Measurements from ENCODE around the gene GOLGA8N.
A peak's percentile ranks its signal among the peaks of the same experiment; 100 is the strongest.
"Not testable (repeated sequence)": the region's sequence is repeated elsewhere in the genome, so short reads cannot be mapped to it uniquely, and the experiment has no call there.

The GOLGA8N gene

DNA sequence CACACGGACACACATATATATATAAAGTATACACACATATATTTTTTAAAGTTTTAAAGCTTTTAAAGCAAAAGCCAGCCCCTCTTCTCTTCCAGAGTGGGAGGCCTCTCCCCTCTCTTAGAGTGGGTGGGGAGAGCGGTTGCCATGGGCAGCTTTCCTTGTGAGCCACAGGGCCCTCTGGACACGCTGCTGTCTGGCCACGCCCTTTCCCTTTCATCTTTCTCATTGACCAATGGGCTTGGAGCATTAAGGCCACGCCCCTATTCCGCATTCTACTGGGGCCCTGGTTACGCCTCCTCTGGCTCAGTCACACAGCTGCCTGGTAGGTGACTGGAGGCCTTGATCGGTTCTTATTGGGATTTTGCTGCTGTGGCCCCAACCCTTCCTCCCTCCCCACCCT lies at the start of gene GOLGA8N:
Gene GOLGA8N, plus strand, starts transcription at position 306 of the 400 bp plus-strand sequence.
- H3K27ac ChIP-seq (ENCODE audit: low read length); H3K4me1 ChIP-seq (ENCODE audit: low read length); H2AFZ ChIP-seq (ENCODE audit: low read length); H3K36me3 ChIP-seq (replicated peaks; ENCODE audit: insufficient read depth, low read length); H3K9me3 ChIP-seq (replicated peaks; ENCODE audit: insufficient read depth, low read length); H3K4me3 ChIP-seq (ENCODE audit: low read length); H3K79me2 ChIP-seq (ENCODE audit: low read length); H4K20me1 ChIP-seq (ENCODE audit: insufficient read depth, low read length); H3K27me3 ChIP-seq (replicated peaks; ENCODE audit: insufficient read depth, low read length); H3K4me2 ChIP-seq (ENCODE audit: low read depth, low read length); DNase-seq; H3K9ac ChIP-seq (ENCODE audit: low read length); H3F3A ChIP-seq (ENCODE audit: insufficient read depth, low read length); H3K9me2 ChIP-seq (replicated peaks; ENCODE audit: insufficient read depth, low read length): not testable (repeated sequence)

DNA sequence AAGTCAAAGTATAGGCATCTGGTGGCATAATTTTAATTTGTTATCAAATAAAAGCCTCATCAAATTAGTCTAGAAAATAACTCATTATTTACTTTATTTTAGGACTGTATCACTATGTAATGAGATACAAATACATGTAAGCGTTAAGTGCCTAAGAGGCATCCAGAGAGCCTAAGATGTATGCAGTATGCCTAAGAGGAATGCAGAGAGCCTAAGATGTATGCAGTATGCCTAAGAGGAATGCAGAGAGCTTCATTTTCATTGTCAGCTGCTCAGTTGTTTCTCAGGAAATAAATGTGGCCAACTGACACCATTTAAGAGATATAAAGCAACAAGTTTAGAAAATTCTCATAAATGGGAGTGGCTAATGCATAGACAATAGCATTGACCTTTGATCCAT lies 49.8 kb upstream of the GOLGA8N start:
- DNase-seq; H4K20me1 ChIP-seq (ENCODE audit: insufficient read depth, low read length); H3K79me2 ChIP-seq (ENCODE audit: low read length); H3K9me2 ChIP-seq (replicated peaks; ENCODE audit: insufficient read depth, low read length); H3K27me3 ChIP-seq (replicated peaks; ENCODE audit: insufficient read depth, low read length); H3K27ac ChIP-seq (ENCODE audit: low read length); H3K9me3 ChIP-seq (replicated peaks; ENCODE audit: insufficient read depth, low read length); H2AFZ ChIP-seq (ENCODE audit: low read length); H3K9ac ChIP-seq (ENCODE audit: low read length); H3K4me2 ChIP-seq (ENCODE audit: low read depth, low read length); H3F3A ChIP-seq (ENCODE audit: insufficient read depth, low read length); H3K4me1 ChIP-seq (ENCODE audit: low read length); H3K4me3 ChIP-seq (ENCODE audit: low read length); H3K36me3 ChIP-seq (replicated peaks; ENCODE audit: insufficient read depth, low read length): not testable (repeated sequence)

DNA sequence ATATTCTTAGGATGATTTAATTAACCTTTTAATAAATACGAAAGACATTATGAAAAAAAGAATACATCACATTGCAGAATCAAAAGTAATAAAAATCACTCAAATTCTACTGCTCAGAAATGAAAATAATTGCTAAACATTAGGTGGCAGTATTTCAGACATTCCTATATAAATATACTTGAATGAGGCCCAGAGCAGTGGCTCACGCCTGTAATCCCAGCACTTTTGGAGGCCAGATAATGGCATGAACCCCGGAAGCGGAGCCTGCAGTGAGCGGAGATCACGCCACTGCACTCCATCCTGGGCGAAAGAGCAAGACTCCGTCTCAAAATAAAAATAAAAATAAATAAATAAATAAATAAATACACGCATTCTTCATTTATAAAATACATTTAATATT lies 48.1 kb upstream of the GOLGA8N start:
- H3K9me3 ChIP-seq (replicated peaks; ENCODE audit: insufficient read depth, low read length); H3K9ac ChIP-seq (ENCODE audit: low read length); DNase-seq: not testable (repeated sequence)

DNA sequence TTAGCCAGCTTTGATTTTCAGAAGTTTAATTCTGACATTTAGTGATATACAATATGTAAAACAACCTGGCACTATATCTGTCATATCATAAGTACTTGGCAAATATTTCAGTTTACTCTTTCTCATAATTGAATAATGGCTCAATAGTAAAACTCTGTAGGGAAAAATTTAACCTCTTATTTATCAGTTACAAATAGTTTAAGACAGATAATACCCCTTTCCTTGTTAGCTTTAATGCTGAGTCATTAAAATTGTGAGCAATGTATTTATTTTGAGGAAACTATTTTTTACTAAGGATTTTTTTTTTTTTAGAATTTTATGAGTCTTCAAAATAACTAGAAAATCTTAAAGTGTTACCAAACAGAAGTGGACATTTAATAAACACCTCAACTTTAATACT lies 38.7 kb upstream of the GOLGA8N start:
- DNase-seq; H3F3A ChIP-seq (ENCODE audit: insufficient read depth, low read length): not testable (repeated sequence)

More for the DNA sequence above, 48.1 kb upstream of the GOLGA8N start:
- not testable (repeated sequence) for H3F3A ChIP-seq (ENCODE audit: insufficient read depth, low read length); H3K4me2 ChIP-seq (ENCODE audit: low read depth, low read length); H3K36me3 ChIP-seq (replicated peaks; ENCODE audit: insufficient read depth, low read length); H3K4me3 ChIP-seq (ENCODE audit: low read length); H3K27me3 ChIP-seq (replicated peaks; ENCODE audit: insufficient read depth, low read length); H2AFZ ChIP-seq (ENCODE audit: low read length); H3K4me1 ChIP-seq (ENCODE audit: low read length); H3K79me2 ChIP-seq (ENCODE audit: low read length); H4K20me1 ChIP-seq (ENCODE audit: insufficient read depth, low read length); H3K27ac ChIP-seq (ENCODE audit: low read length); H3K9me2 ChIP-seq (replicated peaks; ENCODE audit: insufficient read depth, low read length)

DNA sequence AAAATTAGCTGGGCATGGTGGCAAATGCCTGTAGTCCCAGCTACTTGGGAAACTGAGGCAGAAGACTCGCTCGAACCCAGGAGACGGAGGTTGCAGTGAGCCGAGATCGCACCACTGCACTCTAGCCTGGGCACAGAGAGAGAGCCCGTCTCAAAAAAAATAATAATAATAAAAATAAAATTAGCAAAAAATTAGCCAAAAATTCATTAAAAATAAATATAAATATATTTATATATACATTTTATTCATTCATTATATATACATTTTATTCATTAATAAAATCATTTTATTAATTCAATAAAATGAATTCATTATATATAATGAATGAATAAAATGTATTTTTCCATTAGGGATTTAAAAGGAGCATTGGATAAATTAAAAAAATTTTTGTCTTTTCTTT lies 31.1 kb upstream of the GOLGA8N start:
- not testable (repeated sequence) for H3K27me3 ChIP-seq (replicated peaks; ENCODE audit: insufficient read depth, low read length); DNase-seq; H2AFZ ChIP-seq (ENCODE audit: low read length); H3K36me3 ChIP-seq (replicated peaks; ENCODE audit: insufficient read depth, low read length); H3F3A ChIP-seq (ENCODE audit: insufficient read depth, low read length); H3K9ac ChIP-seq (ENCODE audit: low read length); H3K9me2 ChIP-seq (replicated peaks; ENCODE audit: insufficient read depth, low read length); H3K4me2 ChIP-seq (ENCODE audit: low read depth, low read length); H3K27ac ChIP-seq (ENCODE audit: low read length); H3K79me2 ChIP-seq (ENCODE audit: low read length); H3K9me3 ChIP-seq (replicated peaks; ENCODE audit: insufficient read depth, low read length); H3K4me1 ChIP-seq (ENCODE audit: low read length); H3K4me3 ChIP-seq (ENCODE audit: low read length); H4K20me1 ChIP-seq (ENCODE audit: insufficient read depth, low read length)

More for the DNA sequence above, 38.7 kb upstream of the GOLGA8N start:
- not testable (repeated sequence) for H4K20me1 ChIP-seq (ENCODE audit: insufficient read depth, low read length); H3K4me2 ChIP-seq (ENCODE audit: low read depth, low read length); H2AFZ ChIP-seq (ENCODE audit: low read length); H3K9me2 ChIP-seq (replicated peaks; ENCODE audit: insufficient read depth, low read length); H3K27me3 ChIP-seq (replicated peaks; ENCODE audit: insufficient read depth, low read length); H3K4me1 ChIP-seq (ENCODE audit: low read length); H3K36me3 ChIP-seq (replicated peaks; ENCODE audit: insufficient read depth, low read length); H3K9me3 ChIP-seq (replicated peaks; ENCODE audit: insufficient read depth, low read length); H3K4me3 ChIP-seq (ENCODE audit: low read length); H3K27ac ChIP-seq (ENCODE audit: low read length); H3K79me2 ChIP-seq (ENCODE audit: low read length); H3K9ac ChIP-seq (ENCODE audit: low read length)

DNA sequence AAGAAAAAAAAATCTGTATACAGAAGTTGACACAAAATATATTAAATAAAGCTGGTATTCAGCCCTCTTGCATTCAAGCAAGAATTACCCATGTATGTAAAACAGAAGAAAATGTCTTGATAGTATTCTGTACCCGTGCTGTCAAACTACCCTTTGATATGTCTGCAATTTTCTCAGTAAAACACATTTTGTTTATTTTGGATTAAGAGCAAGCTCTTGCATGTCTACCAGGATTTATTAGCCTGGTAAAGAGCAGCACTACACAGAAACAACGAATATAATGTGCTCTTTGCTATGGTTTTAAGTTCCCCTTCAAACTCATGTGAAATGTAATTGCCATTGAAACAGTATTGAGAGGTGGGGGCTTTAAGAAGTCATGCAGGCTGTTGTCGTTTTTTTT lies 24.3 kb upstream of the GOLGA8N start:
- not testable (repeated sequence) for H3K9me3 ChIP-seq (replicated peaks; ENCODE audit: insufficient read depth, low read length); H3K4me2 ChIP-seq (ENCODE audit: low read depth, low read length); DNase-seq; H3K79me2 ChIP-seq (ENCODE audit: low read length); H3K36me3 ChIP-seq (replicated peaks; ENCODE audit: insufficient read depth, low read length); H3F3A ChIP-seq (ENCODE audit: insufficient read depth, low read length); H3K27me3 ChIP-seq (replicated peaks; ENCODE audit: insufficient read depth, low read length); H3K9ac ChIP-seq (ENCODE audit: low read length); H3K4me1 ChIP-seq (ENCODE audit: low read length); H3K27ac ChIP-seq (ENCODE audit: low read length); H2AFZ ChIP-seq (ENCODE audit: low read length); H3K4me3 ChIP-seq (ENCODE audit: low read length); H3K9me2 ChIP-seq (replicated peaks; ENCODE audit: insufficient read depth, low read length); H4K20me1 ChIP-seq (ENCODE audit: insufficient read depth, low read length)

DNA sequence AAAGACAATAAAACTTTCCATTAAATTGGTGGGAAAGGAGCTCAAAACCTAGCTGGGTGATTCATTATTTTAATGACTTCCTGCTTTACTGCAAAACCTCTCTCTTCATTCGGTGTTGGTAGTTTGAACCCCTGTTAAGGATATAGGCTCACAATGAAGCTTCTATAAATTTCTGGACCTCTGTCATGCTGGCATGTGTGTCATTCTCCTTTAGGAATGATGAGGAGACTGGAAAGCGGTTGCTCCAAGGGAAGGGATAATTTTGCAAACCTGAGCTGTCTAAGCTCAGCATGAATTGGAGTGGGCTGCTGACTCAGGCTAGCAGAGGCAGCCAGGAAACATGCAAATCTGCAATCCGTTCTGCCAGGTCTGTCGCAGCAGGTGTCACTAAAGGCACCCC lies 14.8 kb upstream of the GOLGA8N start:
- not testable (repeated sequence) for DNase-seq; H3K4me1 ChIP-seq (ENCODE audit: low read length); H4K20me1 ChIP-seq (ENCODE audit: insufficient read depth, low read length); H3K4me3 ChIP-seq (ENCODE audit: low read length); H3K9me3 ChIP-seq (replicated peaks; ENCODE audit: insufficient read depth, low read length); H3K9me2 ChIP-seq (replicated peaks; ENCODE audit: insufficient read depth, low read length); H3K4me2 ChIP-seq (ENCODE audit: low read depth, low read length); H3K79me2 ChIP-seq (ENCODE audit: low read length); H3K27me3 ChIP-seq (replicated peaks; ENCODE audit: insufficient read depth, low read length); H2AFZ ChIP-seq (ENCODE audit: low read length); H3K9ac ChIP-seq (ENCODE audit: low read length); H3K36me3 ChIP-seq (replicated peaks; ENCODE audit: insufficient read depth, low read length); H3F3A ChIP-seq (ENCODE audit: insufficient read depth, low read length)
- peak overlapping the region; percentile 46; the same call in 1 of the 2 replicates for H3K27ac ChIP-seq (ENCODE audit: low read length)

DNA sequence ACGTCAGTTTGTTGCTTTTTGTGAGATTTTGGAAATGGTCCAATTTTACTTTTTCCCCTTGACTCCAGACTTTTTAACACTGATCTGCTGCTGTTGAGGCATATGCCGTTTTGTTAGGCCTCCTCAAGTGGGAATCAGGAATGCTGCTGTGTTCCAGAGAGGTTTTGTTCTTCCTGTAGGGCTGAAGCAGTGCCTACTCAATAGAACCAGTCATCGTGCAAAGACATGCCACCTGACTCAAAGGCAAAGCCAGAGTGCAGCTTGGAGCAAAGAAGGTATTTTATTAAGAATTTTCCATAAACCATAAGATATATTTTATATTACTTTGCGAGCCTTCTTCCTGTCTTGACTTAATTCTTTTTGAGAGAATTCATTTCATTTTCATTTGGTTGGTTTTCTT lies 7.4 kb upstream of the GOLGA8N start:
- H3F3A ChIP-seq (ENCODE audit: insufficient read depth, low read length); H3K36me3 ChIP-seq (replicated peaks; ENCODE audit: insufficient read depth, low read length); DNase-seq; H3K27me3 ChIP-seq (replicated peaks; ENCODE audit: insufficient read depth, low read length); H3K9ac ChIP-seq (ENCODE audit: low read length); H3K9me2 ChIP-seq (replicated peaks; ENCODE audit: insufficient read depth, low read length); H3K4me3 ChIP-seq (ENCODE audit: low read length); H3K27ac ChIP-seq (ENCODE audit: low read length); H3K4me2 ChIP-seq (ENCODE audit: low read depth, low read length); H3K79me2 ChIP-seq (ENCODE audit: low read length); H2AFZ ChIP-seq (ENCODE audit: low read length); H4K20me1 ChIP-seq (ENCODE audit: insufficient read depth, low read length); H3K4me1 ChIP-seq (ENCODE audit: low read length); H3K9me3 ChIP-seq (replicated peaks; ENCODE audit: insufficient read depth, low read length): not testable (repeated sequence)
